NCI-H345 treated with DMSO at 0.1 percent for 48 hours (cell line): Measurements from ENCODE around the gene NAPB.

ENCODE experiments used
- DNase-seq: peaks from one replicate; lab custom pipeline; 2025; ENCODE audit not compliant: unreplicated experiment; lab: John Stamatoyannopoulos, UW

The NAPB gene

GRCh38 chr20:23438661-23439060, 17.4 kb upstream of the NAPB start:
- DNase-seq, result no peak

DNA sequence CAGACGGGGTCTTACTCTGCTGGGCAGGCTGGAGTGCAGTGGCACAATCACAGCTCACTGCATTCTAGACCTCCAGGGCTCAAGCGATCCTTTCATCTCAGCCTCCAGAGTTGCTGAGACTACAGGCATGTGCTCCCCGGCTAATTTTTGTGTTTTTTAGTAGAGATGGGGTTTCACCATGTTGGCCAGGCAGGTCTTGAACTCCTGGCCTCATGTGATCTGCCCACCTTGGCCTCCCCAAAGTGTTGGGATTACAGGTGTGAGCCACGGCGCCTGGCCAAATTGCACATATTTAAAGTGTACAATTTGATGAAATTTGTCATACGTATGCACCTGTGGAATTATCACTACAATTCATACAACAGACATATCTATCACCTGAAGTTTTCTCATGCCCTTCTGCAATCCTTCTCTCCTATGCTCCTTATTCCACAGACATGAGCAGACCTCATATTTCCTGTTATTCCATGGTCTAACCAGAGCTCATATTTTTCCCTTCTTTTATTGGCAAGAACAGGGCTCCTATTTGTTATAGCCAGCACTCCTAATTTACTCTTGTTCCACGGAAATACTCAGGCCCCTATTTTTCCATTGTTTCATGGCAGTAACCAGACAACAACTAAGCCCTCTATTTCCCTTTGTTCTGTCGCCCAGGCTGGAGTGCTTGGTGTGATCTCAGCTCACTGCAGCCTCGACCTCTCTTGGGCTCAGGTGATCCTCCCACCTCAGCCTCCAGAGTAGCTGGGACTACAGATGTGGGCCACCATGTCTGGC, 16.0 kb upstream of the NAPB start:
- no peak for DNase-seq

DNA sequence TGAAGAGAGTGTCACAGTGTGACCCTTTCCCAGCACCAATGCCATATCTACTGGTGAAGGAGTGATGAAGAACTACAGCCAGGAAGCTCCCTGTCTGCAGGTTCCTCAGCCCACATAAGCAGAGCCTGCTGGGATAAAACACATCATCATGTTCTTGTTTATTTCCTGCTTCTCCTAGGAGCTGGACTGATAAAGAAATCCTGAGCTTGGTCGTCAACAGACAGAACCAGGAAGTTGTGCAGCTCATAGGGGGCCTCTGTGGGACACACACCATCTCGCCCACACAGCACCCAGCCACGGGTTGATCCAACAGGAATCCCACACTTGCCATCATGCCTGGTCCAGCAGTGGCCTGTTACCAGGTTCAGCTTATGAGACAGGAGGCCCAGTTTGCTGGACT, 15.4 kb upstream of the NAPB start:
- no peak for DNase-seq

DNA sequence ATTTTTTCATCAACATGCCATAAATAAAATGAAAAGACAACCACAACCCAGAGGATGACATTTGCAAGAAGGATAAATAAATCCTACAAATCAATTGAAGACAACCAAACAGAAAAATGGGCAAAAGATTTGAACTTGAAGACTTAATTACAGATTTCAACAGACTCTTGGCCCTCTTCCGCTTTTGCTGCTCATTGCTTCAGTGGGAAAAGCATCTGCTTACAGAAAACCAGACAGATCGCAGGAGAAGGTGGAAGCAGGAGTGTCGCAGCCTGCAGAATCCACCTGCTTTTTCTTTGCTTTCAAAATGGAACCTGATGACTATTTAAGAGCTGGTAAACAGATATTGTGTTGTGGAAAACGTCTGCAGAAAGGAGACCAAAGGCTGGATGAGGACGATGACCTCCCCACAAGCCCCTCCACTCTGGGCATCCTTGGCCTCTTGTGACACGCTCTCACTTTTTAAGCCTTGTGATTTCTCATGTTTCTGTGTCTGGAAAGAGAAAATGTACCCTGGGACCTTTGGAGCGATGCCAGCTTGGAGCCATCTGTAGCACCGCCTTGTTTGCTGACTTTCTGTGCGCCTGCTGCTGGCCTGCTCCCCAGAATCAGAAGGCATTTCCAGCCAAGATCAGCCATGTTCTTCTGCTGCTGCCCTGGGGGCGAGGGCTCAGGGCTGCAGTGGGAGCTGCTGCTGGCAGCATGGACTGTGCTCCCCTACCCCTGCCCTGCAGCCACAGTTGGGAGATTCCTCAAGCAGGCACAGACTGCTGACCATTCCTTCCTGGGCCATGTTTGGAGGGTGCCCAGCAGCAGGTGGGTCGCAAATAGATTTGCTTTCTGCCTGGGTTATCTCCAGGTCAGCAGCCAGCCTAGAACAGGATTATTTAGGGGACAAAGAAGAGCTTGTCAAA, 14.6 kb upstream of the NAPB start:
- DNase-seq, result peak; percentile 60

DNA sequence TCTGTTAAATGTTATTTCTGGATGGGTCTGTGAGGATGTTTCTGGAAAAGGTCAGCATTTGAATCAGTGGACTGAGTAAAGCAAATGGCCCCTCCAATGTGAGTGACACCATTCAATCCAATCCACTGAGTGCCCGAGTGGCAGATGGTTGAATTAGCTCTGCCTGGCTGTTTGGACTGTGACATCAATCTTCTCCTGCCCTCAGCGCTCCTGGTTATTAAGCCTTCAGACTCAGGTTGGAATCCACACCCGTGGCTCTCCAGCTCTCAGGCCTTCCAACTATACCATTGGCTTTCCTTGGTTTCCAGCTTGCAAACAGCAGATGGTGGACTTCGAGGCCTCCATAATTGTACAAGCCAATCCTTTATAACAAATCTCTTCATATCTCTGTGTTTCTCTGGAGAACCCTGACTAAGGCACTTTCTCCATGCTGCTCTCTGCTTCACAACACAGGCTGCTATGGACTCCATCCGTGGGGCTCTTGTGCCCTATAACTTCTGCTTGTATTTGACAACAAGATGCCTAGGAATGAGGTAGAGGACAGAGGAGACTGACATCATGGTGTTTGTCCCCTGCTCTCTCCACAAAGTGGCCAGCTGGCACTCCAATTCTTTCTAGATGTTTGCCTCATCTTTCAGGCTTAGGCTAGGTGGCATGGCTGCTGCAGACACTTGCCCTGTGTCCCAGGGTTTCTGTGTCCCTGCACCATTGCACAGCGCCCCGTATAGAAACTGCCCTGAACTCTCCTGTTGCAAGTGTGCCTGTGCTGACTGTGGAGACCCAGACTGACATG, 13.4 kb upstream of the NAPB start:
- DNase-seq, result no peak

- DNase-seq, result no peak
Measured at GRCh38 chr20:23433628-23434027, 12.3 kb upstream of the NAPB start.

DNA sequence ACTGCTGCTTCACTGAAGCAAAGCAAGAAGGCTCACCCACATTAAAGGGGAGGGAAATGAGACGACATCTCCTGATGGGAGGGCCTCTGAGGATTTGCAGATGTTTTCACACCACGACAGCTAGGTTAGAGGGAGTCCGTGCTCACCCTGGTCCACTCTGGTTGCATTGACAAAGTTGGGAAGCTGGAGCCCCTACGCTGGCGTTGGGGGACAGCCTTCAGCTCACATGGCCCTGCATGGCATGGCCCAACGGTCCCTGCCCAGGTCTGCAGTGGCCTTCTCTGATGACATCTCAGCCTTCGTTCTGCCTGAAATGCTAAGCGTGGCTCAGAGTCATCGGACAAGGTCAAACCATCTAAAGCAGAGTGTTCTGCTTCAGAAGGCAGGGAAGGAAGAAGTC, 3.8 kb upstream of the NAPB start:
- DNase-seq, result no peak

GRCh38 chr20:23419995-23420901, 1.0 kb downstream of the NAPB start:
- DNase-seq, result peak; percentile 39

DNA sequence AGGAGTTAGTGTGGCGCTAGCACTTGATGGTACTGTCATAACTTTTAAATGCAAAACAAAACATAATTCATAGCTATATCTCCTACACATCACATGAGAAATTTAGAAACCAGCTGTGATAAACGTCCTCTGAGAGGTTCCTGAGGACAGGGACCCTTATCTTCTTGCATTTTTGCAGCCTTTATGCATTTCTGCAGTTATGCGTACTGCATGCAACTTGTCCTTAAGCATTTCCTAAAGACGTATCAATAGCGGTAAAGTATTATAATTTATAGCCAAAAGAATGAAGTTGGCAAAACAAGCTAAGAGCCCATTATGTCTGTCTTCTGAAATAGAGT, 1.7 kb downstream of the NAPB start:
- no peak for DNase-seq

- no peak for DNase-seq
Measured at GRCh38 chr20:23417861-23418260, 3.4 kb downstream of the NAPB start.

GRCh38 chr20:23415959-23416583, 5.2 kb downstream of the NAPB start:
- no peak for DNase-seq

DNA sequence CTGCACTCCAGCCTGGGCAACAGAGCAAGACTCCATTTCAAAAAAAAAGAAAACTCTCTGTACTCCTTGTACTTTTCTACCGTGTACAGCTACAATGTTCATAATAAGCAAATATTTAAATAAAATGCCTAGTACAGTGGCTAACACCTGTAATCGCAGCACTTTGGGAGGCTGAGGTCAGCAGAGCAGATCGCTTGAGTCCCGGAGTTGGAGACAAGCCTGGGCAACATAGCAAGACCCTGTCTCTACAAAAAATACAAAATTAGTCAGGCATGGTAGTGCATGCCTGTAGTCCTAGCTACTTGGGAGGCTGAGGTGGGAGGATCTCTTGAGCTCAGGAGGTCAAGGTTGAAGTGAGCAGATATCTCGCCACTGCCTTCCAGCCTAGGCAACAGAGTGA, 5.7 kb downstream of the NAPB start:
- DNase-seq, result no peak

- DNase-seq, result no peak
Measured at GRCh38 chr20:23414526-23415188, 6.6 kb downstream of the NAPB start.

DNA sequence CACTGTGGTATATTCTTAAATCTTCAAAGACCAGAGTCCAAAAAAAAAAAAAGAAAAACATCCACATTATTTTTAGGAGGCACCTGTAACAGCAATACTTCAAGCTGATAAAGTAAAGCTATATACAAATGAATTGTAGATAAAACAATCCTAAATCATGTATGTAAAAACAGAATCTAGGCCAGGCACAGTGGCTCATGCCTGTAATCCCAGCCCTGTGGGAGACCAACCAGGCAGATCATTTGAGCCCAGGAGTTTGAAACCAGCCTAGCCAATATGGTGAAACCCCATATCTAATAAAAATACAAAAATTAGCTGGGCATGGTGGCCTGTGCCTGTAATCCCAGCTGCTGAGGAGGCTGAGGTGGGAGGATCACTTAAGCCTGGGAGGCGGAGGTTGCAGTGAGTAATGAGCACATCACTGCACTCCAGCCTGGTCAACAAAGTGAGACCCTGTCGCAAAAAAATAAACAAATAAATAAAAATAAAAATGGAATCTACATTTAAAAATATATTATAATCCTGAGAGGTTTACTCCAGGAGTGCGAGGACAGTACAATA, 7.3 kb downstream of the NAPB start:
- DNase-seq, result no peak

- DNase-seq, result no peak
Measured at GRCh38 chr20:23412026-23412425, 9.3 kb downstream of the NAPB start.

- DNase-seq, result no peak
Measured at GRCh38 chr20:23410916-23411695, 10.2 kb downstream of the NAPB start.

DNA sequence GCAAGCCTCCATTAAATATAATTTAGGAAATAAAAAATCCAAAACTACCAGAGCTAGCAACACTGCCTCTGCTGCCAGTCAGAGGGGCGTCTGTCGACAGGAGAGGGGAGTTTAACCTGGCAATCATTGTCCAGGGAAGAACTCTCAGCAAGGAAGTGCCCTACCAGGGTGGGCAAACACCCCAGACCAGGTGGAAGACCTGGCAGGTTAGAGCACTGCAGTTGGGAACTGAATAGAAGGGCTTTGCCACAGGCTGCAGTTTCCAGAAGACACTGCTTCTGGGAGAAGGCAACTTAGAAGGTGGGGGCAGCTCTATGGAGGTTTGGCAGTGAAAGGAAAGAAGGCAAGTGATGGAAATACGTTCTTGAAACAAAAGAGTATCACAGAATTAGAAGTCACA, 11.5 kb downstream of the NAPB start:
- no peak for DNase-seq

DNA sequence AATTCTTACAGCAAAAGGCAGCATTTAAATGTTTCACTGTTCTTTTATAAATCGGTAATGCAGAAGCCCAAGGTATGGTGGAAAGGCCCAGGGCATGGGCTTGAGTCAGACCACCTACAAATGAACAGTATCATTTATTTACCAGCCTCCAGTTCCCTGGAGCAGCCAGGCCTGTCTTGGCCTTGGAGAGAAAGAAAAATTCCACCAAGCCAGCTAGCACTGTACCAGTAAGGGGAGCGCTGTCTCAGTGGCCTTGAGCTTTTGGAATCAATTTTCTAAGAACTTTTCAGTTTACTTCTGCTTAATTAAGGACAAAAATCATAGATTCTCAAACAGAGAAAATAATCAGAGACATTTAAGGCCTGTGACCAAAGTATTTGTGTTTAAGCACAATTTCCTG, 12.3 kb downstream of the NAPB start:
- no peak for DNase-seq
